Measurements from ENCODE around the gene RTN4R.

DNA sequence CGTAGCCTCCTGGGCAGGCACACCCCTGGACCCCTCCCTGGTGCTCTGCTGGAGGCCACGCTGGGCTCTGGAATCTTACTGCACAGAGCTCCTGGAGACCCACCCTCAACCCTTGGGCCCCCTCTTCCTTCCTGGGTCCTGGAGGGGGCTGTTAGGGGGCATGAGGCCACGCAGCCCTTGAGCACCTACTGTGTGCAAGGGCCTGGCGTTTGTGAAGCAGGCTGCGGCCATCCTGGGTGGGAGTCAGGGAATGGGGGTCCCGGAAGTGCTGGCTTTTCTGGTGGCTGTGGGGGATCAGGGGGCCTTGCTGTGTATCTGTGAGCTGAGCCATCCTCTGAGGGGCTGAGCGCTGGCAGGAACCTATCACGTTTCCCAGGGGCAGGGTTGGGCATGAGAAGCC lies 76.3 kb downstream of the RTN4R start:
- TF ChIP-seq, protein P1, sequence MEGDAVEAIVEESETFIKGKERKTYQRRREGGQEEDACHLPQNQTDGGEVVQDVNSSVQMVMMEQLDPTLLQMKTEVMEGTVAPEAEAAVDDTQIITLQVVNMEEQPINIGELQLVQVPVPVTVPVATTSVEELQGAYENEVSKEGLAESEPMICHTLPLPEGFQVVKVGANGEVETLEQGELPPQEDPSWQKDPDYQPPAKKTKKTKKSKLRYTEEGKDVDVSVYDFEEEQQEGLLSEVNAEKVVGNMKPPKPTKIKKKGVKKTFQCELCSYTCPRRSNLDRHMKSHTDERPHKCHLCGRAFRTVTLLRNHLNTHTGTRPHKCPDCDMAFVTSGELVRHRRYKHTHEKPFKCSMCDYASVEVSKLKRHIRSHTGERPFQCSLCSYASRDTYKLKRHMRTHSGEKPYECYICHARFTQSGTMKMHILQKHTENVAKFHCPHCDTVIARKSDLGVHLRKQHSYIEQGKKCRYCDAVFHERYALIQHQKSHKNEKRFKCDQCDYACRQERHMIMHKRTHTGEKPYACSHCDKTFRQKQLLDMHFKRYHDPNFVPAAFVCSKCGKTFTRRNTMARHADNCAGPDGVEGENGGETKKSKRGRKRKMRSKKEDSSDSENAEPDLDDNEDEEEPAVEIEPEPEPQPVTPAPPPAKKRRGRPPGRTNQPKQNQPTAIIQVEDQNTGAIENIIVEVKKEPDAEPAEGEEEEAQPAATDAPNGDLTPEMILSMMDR (IDR thresholded peaks at IDR 0.05), result no peak
- TF ChIP-seq ESRRA (CRISPR knock-in tag; IDR thresholded peaks at IDR 0.05; ENCODE audit: borderline replicate concordance), result no peak
- TF ChIP-seq ETV6 (CRISPR knock-in tag; IDR thresholded peaks at IDR 0.05), result no peak
- no peak for TF ChIP-seq OVOL2 (CRISPR knock-in tag; IDR thresholded peaks at IDR 0.05; ENCODE audit: borderline replicate concordance)
- TF ChIP-seq ZNF263 (CRISPR knock-in tag; IDR thresholded peaks at IDR 0.05; ENCODE audit: low read depth), result no peak
- no peak for TF ChIP-seq SP1 (CRISPR knock-in tag; conservative IDR thresholded peaks at IDR 0.05)
- no peak for TF ChIP-seq NFYB (CRISPR knock-in tag; conservative IDR thresholded peaks at IDR 0.05; ENCODE audit: low read depth)
- TF ChIP-seq ZNF121 (CRISPR knock-in tag; IDR thresholded peaks at IDR 0.05), result no peak

Data from WTC11 (cell line).